Measurements from ENCODE around the gene HDAC6.

HDAC6 gene

DNA sequence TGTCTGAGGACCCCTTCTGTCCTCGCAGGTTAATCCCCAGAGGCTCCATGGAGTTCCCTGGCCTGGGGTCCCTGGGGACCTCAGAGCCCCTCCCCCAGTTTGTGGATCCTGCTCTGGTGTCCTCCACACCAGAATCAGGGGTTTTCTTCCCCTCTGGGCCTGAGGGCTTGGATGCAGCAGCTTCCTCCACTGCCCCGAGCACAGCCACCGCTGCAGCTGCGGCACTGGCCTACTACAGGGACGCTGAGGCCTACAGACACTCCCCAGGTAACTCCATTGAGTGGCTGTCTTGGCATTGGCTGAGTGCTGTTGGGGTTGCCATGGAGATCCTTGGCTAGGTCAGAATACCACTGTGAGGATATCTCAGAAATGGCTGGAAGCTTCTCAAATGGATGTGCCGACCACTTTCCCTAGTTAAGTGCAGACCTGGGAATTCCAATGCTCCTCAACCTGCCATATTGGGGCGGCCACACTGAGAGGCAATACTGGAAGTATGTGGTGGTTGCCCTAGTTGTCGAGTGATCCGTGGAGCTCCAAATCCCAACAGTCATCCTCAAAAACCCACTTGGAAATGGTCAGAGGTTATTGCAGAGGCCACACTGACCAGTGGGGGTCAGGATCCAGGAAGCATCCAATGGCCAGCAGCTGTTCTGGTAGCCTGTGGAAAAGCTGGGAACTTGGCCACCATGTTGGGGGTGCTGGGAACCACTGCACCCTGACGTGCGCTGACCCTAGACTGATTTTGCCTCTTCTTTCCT lies 10.6 kb upstream of the HDAC6 start:
- TF ChIP-seq, protein P1, sequence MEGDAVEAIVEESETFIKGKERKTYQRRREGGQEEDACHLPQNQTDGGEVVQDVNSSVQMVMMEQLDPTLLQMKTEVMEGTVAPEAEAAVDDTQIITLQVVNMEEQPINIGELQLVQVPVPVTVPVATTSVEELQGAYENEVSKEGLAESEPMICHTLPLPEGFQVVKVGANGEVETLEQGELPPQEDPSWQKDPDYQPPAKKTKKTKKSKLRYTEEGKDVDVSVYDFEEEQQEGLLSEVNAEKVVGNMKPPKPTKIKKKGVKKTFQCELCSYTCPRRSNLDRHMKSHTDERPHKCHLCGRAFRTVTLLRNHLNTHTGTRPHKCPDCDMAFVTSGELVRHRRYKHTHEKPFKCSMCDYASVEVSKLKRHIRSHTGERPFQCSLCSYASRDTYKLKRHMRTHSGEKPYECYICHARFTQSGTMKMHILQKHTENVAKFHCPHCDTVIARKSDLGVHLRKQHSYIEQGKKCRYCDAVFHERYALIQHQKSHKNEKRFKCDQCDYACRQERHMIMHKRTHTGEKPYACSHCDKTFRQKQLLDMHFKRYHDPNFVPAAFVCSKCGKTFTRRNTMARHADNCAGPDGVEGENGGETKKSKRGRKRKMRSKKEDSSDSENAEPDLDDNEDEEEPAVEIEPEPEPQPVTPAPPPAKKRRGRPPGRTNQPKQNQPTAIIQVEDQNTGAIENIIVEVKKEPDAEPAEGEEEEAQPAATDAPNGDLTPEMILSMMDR (IDR thresholded peaks at IDR 0.05), result no peak

DNA sequence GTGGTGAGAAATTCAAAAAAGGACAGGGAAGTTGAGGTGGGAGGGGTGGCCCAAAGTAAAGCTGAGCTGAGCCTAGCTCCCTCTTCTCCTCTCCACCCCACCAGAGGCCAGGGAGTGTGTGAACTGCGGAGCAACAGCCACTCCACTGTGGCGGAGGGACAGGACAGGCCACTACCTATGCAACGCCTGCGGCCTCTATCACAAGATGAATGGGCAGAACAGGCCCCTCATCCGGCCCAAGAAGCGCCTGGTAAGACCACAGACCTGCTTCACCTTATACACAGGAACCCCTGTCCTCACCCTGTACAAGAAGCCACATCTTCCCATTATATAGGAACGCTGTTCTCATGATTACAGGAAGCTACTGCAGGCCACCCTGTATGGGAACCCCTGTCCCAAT lies 9.6 kb upstream of the HDAC6 start:
- TF ChIP-seq, protein P1 (IDR thresholded peaks at IDR 0.05), result no peak

DNA sequence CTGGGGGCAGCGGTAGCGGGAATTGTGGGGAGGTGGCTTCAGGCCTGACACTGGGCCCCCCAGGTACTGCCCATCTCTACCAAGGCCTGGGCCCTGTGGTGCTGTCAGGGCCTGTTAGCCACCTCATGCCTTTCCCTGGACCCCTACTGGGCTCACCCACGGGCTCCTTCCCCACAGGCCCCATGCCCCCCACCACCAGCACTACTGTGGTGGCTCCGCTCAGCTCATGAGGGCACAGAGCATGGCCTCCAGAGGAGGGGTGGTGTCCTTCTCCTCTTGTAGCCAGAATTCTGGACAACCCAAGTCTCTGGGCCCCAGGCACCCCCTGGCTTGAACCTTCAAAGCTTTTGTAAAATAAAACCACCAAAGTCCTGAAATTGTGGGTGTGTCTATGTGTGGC lies 7.9 kb upstream of the HDAC6 start:
- TF ChIP-seq, protein P1 (IDR thresholded peaks at IDR 0.05), result no peak

DNA sequence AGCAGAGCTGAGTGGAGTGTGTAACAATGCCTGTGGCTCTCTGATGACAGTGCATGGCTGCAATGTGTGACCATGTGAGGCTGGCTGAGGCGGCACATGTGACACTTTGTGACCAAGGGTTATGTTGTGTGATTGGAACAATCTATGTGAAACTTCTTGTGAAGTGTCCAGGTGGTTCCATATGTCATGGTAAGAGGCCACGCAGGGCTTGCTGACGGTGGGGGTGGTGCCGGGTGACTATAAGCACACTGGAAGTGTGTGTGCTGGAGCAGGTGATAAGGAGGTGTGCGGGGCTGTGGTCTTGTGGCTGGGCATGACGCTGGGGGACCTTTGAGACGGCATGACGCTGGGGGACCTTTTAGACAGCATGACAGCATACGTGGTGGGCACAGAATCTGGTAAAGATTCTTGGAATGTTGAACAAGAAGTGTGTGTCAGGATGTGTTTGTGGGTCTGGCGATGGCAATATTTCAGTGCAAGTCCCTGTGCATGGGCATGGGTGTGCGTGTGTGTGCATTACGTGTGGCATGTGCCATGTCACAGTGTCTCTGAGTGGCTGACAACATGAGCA lies 7.4 kb upstream of the HDAC6 start:
- TF ChIP-seq, protein P1 (IDR thresholded peaks at IDR 0.05), result no peak

DNA sequence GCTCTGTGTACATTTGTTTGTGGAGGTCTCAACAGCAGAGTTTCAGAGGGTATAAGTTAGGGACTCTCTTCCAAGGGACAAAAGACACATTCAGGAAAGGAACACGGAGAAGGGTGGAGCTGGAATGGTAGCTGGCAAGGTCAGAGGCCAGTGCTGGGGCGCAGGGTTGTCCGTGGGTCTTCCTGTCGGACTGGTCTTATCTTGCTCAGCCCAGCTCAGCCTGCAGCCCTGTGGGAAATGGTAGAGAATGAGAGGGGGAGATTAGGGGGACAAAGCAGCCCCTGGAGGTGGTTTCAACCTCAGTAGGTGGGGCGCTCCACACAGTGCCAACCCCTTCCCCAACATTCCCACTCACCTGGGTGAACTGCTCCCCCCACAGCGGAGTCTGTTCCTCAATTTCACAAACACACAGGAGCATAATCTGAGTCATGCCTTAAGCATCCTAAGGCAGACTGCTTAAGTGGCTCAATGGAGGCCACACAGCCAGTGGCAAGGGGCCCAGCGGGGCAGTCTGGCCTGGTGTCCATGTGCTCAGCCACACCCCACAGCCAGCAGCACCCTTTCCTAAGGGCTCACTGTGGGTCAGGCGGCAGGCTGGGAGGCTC lies 6.9 kb upstream of the HDAC6 start:
- TF ChIP-seq, protein P1 (IDR thresholded peaks at IDR 0.05), result no peak

DNA sequence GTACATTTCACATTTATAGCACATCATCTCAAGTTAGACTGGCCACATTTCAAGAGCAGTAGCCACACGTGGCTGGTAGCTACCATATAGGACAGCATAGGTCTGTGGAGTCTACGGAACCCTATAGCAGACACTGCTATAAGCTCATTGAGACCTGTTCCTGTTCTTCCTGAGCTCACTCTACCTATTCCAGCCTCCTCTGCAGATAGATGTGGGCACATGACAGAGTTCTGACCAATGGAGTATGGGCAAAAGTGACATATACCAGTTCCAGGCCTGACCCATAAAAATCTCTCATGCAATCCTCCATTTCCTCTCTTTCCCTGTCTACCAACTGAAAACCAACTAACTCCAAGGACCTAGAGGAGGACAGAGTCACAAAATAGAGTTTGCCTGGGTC lies 3.5 kb upstream of the HDAC6 start:
- TF ChIP-seq, protein P1 (IDR thresholded peaks at IDR 0.05), result no peak

DNA sequence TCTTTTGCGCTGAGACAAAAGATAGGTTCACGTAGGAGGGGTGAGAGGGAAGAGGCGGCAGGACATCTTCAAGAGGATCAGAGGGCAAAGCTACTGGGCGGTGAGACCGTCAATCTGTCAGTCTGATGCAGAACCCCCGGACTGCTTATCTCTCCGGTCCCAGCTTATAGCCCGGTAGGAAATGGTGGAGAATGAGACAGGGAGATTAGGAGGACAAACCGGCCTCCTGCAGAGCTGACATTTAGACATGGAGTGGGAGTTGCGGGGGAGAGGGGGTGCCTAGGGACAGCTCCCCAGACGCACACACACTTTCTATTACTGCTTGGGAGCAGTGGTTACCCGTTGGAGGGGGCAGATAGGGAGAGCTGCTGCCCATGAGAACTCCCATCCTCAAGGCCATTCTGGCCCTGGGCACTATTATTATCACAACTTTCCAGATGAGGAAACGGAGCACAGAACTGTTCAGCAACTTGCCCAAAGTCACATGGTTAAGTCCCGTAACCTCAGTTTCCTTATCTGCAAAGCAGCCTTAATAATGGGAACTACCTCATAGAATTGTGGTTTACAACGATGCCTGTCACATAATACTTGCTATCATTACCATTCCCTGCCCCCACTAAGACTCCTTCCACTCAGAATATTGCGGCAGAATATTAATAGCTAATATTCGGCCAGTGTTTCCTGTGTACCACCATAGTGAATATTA lies 1.1 kb upstream of the HDAC6 start:
- TF ChIP-seq, protein P1 (IDR thresholded peaks at IDR 0.05), result no peak

Data from LNCAP (cell line).